Stimulated activated CD8-positive, alpha-beta memory T cell treated with anti-CD3 and anti-CD28 coated beads, Interleukin-4, amount 100 ng/mL, for 48 hours (primary cell): ENCODE measurements around the gene AGO1.
"Not testable (repeated sequence)": the region's sequence is repeated elsewhere in the genome, so short reads cannot be mapped to it uniquely, and the experiment has no call there.

Source experiments
- DNase-seq: peaks from one replicate; pipeline ENCODE4 v3.0.0-alpha.2; 2020

AGO1 gene

GRCh38 chr1:35925741-35926140 is 42.7 kb downstream of the AGO1 start:
- DNase-seq = no peak

- no peak for DNase-seq
Observed at GRCh38 chr1:35927472-35927871, 44.5 kb downstream of the AGO1 start.

DNA sequence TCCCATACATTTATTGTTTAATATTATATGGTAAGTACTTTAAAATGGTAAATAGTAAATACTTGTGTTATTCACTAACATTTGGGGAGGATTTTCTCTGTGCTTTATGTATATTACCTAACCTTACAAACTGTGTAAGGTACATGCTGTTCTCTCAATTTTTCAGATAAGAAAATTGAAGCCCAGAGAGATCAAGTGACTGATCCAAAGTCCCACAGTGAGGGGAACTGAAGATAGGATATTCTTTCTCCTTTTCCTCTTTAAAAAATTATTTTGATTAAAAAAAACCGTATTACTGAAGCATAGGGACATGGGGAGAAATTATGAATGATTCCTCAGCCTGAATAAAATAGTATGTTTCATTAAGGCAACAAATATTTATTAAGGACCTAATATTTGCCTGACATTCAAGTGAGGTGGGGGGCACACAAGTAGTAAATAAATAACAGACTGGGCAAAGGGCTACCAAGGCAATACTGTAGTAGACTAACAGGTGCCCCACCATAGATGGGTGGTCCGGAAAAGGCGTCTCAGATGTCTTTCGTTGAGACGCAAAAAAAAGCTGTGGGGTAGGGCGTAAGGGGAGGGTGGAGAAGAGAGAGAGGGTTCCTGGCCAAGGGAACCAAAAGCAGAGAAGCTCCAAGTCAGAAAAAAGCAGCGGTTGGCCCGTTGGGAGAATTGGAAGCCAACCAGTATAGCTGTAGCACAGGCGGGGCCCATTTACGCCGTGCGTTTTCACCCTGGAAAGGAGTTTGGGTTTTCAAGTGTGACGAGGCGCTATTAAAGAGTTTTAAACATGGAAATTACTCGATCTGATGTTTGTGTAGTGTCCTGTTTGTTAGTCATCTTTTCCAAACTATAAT is 47.0 kb downstream of the AGO1 start:
- peak; percentile 51 for DNase-seq

DNA sequence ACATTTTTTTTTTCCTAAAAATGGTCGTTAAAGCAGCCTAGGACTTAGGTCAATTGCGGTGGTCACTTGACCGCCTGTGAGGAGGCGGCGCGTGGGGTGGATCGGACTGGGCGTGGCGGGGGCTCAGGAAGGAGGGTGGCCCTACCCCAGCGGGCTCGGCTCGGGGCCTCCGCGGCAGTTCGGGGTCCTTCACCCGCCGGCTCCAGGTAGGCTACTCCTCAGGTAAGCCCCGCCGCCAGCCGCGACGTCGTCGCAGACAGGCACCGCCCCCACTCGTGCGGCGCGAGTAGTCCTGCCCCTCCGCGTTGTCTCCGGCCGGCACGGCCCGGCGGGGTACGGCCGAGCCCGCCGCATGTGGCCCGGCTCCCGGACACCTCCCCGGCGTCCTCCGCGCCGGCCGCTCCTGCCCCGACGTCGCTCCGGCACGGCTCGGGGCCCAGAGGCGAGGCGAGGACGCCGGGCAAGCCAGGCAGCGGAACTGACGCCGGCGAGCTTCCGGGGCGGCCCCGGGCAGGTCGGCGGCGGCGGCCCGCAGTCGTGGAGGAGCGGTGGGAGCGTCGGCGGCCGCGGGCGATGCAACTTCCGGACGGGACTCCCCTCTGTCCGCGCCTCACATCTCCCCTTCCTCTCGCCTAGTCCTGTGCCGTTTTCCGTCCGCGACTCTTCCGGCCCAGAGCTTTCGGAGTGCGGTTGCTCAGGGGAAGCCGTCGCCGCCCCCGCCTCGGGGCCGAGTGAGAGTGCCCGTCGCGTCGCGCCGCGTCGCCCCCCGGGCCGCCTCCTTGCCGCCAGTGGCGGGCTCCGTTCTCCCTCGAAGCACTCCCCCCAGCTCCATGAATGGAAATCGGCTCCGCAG is 47.8 kb downstream of the AGO1 start, which contains the start of gene AGO3:
AGO3 (plus strand) TSS at position 513 of the 853 bp plus-strand sequence; CDS start at position 835, 322 bp downstream.
- peak; percentile 90 for DNase-seq

DNA sequence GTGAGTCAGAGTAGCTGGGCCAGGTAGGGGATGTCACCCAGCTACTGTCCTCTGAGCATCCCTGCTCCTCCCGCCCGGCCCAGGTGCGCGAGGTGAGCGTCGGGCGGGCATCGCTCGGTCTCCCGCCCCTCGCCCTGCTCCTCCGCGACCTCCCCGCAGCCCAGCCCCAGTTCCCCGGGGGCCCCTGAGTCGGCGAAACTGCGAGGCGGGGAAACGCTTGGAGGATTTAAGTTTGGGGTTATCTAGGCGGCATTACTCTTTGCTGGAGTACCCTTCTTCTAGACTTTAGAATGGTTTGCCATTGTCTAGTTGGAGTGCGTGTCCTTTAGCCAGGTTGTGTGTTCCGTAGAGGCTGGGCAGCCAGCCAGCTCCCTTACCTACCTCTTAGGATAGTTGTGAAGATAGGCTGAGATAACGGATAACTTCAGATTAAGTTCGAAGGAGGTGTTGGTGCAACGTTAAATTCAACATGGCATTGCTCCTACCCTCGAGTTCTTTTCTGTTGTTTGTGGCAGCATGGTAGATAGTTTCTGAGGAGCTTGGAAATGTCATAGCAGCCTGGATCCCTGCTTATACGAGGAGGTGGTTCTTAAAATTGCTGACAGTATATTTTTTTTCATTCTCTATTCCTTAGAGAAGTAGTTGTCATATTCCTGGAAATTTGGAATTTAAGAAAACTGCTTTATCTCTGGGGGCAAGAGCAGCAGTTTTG is 48.6 kb downstream of the AGO1 start:
- no peak for DNase-seq

GRCh38 chr1:35932158-35932636 is 49.2 kb downstream of the AGO1 start:
- DNase-seq = no peak

DNA sequence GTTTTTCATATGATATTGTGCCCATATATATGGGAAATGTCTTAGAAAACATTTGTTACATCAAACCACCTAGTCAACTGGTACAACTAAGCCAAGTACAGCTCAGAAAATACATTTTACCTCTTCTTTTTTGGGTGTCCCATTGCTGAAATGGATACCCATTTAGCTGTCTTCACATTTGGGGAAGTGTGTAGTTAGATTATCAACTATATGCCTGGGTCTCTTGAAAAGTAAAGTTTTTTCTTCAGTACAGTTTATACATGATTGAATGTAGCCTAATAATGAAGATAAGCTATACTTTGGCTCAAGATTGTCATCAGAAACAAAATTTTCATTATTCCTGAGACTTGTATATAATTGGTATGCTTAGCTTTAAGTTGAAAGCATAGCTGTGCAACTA is 49.9 kb downstream of the AGO1 start:
- DNase-seq = no peak

- no peak for DNase-seq
Observed at GRCh38 chr1:35935442-35936388, 52.7 kb downstream of the AGO1 start.

DNA sequence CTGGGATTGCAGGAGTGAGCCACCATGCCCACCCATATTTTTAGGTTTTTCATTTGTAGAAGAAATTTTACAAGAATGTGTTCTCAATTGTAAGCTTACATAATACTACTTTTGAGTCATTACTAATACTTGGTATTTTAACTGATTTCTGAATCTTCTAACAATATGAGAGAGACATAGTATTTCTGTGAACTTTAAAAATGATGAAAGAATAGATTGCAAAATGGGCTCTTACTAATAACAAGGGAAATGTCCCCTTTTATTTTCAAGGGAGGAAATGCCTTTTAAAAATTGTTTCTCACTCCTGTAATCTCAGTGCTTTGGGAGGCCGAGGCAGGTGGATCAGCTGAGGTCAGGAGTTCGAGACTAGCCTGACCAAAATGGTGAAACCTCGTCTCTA is 53.8 kb downstream of the AGO1 start:
- no peak for DNase-seq

DNA sequence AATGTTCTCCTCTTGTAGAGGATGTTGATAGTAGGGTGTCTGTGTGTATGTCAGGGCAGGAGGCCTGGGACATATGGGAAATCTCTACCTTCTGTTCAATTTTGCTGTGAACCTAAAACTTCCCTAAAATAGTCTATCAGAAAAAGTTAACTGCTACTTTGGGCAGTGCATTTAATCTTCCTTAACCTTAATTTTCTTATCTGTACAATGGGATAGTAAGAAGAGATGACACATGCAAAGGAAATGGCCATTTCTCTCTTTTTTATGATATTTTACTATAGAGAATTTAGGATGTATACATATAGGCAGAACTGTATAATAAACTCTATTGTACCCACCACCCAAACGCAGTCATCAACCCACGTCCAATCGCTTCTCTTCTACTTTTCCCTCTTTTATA is 56.5 kb downstream of the AGO1 start:
- DNase-seq = no peak

DNA sequence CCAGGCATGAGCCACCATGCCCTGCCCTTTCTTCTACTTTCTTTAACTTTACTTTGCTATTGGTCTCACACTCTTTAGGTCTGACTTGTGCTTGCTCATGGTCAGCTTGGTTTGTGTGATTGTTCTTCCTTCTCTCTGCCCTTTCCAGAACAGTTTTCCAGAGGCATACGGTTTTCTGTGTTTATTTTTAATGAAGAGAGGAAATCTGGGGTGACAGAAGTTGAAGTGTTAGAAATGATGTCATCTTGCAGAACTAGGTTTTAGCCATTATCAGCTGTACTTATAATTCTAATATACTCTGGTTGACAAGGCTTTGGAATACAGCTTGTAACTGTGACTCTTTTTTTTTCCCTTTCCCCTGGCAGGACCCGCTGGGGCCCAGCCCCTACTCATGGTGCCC is 62.3 kb downstream of the AGO1 start:
- DNase-seq = no peak

DNA sequence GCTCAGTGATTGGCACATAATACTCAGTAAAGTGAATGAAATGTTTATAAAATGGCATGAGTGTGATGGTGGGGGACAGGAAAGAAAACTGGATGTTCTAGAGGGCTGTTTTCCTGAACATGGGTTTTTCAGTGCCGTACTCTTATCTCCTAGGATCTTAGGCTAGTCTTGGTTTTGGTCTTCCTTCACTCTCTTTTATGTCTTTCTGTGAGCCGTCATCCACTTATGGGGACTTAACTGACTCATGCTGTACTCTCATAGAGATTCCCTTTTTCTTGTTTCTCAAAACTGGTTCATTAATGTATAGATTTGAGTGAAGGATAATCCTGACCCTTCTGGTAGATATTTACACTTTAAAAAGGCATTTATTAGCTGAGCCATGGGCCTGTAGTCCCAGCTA is 64.5 kb downstream of the AGO1 start:
- no peak for DNase-seq

GRCh38 chr1:35958558-35958957 is 75.5 kb downstream of the AGO1 start:
- DNase-seq = no peak

GRCh38 chr1:35959304-35959703 is 76.3 kb downstream of the AGO1 start:
- DNase-seq = no peak

GRCh38 chr1:35962952-35963351 is 79.9 kb downstream of the AGO1 start:
- no peak for DNase-seq

DNA sequence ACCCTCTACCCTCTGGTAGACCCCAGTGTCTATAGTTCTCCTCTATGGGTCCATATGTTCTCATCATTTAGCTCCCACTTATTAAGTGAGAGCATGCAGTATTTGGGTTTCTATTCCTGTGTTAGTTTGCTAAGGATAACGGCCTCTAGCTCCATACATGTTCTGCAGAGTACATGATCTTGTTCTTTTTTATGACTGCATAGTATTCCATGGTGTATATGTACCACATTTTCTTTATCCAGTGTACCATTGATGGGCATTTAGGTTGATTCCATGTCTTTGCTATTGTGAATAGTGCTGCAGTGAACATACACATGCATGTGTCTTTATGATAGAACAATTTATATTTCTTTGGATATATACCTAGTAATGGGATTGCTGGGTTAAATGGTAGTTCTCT is 81.3 kb downstream of the AGO1 start:
- not testable (repeated sequence) for DNase-seq

DNA sequence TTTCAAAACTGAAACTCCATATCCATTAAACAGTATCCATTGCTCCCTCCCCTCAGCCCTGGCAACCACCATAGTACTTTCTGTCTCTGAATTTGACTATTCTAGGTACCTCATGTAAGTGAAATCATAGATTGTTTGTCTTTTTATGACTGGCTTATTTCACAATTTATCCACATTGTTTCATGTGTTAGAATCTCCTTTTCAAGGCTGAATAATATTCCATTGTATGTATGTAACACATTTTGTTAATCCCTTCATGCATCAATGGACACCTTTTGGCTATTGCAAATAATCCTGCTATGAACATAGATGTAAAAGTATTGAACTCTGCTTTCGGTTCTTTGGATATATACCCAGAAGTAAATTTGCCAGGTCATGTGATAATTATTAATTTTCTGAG is 85.4 kb downstream of the AGO1 start:
- no peak for DNase-seq

DNA sequence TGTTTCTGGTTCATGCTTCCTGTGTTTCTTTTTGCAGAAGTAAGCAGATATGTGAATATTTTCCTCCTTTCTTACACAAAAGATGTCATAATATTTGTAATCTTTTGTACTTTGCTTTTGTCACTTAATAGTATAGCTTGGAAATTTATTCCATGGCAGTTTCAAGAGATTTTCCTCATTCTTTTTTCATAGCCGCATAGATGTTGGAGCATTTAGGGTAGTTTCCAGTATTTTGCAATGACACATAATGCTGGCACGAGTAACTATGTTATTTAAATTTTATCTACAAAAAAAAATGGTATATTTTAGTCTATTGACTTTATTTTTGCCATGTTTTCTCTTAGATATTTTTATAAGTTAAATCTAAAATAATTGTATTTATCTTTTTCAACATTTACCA is 88.6 kb downstream of the AGO1 start:
- no peak for DNase-seq

DNA sequence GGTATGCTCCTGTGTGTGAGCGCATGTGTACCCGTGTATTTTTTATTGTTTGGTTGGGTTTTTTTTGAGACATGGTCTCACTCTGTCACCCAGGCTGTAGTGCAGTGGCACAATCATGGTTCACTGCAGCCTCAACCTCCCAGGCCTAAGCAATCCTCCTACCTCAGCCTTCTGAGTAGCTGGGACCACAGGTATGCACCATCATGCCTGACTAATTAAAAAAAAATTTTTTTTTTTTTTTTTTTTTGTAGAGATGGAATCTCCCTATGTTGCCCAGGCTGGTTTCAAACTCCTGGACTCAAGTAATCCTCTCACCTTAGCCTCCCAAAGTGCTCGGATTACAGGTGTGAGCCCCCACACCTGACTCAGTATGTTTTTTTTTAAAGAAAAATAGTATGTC is 89.6 kb downstream of the AGO1 start:
- not testable (repeated sequence) for DNase-seq

DNA sequence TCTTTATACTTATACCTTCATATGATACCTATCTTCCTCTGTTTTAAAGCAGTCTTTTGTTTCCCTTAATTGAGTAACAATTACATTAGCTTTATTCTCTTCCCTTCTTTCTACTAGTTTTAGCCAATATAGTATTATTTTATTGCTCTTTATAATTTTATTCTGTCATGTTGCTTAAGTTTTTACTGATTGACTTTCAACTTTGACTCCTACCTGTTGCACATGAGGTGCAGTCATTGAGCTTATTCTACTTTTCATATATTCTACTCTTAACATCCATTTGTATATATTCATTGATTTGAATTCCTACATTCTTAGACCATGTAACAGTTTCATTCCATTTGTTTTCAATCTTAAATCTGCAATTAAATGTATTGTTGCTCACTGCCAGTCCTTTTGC is 97.1 kb downstream of the AGO1 start:
- DNase-seq = no peak
